GM12878 (cell line): ENCODE data around the gene SLFNL1. TPM values are rescaled to one million over a fixed set of nuclear protein-coding genes. Genes with fewer than 3 reads are reported as not detected.

Experiments
- ATAC-seq: fragments of 200-7000 bp; cut with Tn5 transposase; 3 replicates; pipeline ENCODE4 v1.9.1; 2020; ENCODE audit warnings: mild to moderate bottlenecking, moderate library complexity
- BruUV-seq: library from RNA; stranded (reverse); fragments of 400-500 nt; replicated peaks from 2 replicates; lab custom pipeline; 2021; lab: Mats Ljungman, UMichigan
- CTCF ChIA-PET: fragments of 300-600 bp; sonication (Branson Sonifier 250); formaldehyde crosslinking; extraction: SDS; loops from one replicate; lab custom pipeline; 2021; ENCODE audit warnings: inconsistent platforms; lab: Yijun Ruan, JAX
- POLR2A ChIA-PET: fragments of 350-600 bp; formaldehyde crosslinking; extraction: SDS; loops from one replicate; lab custom pipeline; 2021; ENCODE audit warnings: inconsistent platforms; lab: Charles Lee
- RAD21 ChIA-PET: fragments of 300-600 bp; sonication (Branson Sonifier 250); formaldehyde crosslinking; loops from one replicate; lab custom pipeline; 2023; ENCODE audit warnings: antibody characterized with exemption; ENCODE audit not compliant: unreplicated experiment; lab: Charles Lee
- SMC1A ChIA-PET: fragments of 300-600 bp; sonication (Branson Sonifier 250); formaldehyde crosslinking; loops from one replicate; lab custom pipeline; 2023; ENCODE audit not compliant: unreplicated experiment, uncharacterized antibody; lab: Charles Lee
- DNase-seq: peaks from one replicate; pipeline ENCODE4 v3.0.0-alpha.2; 2011; ENCODE audit warnings: low read depth, low spot score
- FAIRE-seq: peaks from 3 replicates; lab custom pipeline; 2011; peaks lifted over from hg19 to GRCh38; lab: Jason Lieb, UNC
- H2AFZ ChIP-seq: 2 replicates; pipeline ENCODE4 v1.6.0; 2011; ENCODE audit warnings: low read depth, low read length, control low read depth; ENCODE audit not compliant: control insufficient read depth
- H3K27ac ChIP-seq: 2 replicates; pipeline ENCODE4 v1.5.1; 2011; ENCODE audit warnings: control low read depth; ENCODE audit not compliant: control insufficient read depth, insufficient read depth
- H3K27me3 ChIP-seq, 2 experiments: replicated peaks in 1 of 2; 2 replicates each; pipeline versions ENCODE4 v1.6.0 to v1.6.1; 2011; ENCODE audit warnings: low read length in 1 of 2; ENCODE audit not compliant: control insufficient read depth in 2 of 2, insufficient read depth in 2 of 2
- H3K36me3 ChIP-seq, 2 experiments: 2 replicates each; pipeline ENCODE4 v1.5.1; 2011; ENCODE audit warnings: low read length in 1 of 2; ENCODE audit not compliant: control insufficient read depth in 2 of 2, insufficient read depth in 2 of 2
- H3K4me1 ChIP-seq: 2 replicates; pipeline ENCODE4 v1.6.1; 2011; ENCODE audit warnings: mild to moderate bottlenecking, low read length, moderate library complexity, mixed read lengths; ENCODE audit not compliant: control insufficient read depth, insufficient read depth
- H3K4me2 ChIP-seq: 2 replicates; pipeline ENCODE4 v1.6.0; 2011; ENCODE audit warnings: control low read depth; ENCODE audit not compliant: control insufficient read depth, insufficient read depth
- H3K4me3 ChIP-seq: fragments of 200-600 bp; sonication (generic); 2 replicates; pipeline ENCODE4 v1.5.1; 2016
- H3K79me2 ChIP-seq: 2 replicates; pipeline ENCODE4 v1.6.0; 2011; ENCODE audit warnings: low read length; ENCODE audit not compliant: control insufficient read depth, insufficient read depth
- H3K9ac ChIP-seq: 2 replicates; pipeline ENCODE4 v1.8.0; 2011; ENCODE audit warnings: low read length, control low read depth, mixed read lengths; ENCODE audit not compliant: control insufficient read depth, insufficient read depth
- H3K9me3 ChIP-seq: replicated peaks from 3 replicates; pipeline ENCODE4 v1.5.1; 2011; ENCODE audit warnings: mild to moderate bottlenecking, low read length; ENCODE audit not compliant: control insufficient read depth, insufficient read depth
- H4K20me1 ChIP-seq: 2 replicates; pipeline ENCODE4 v1.6.0; 2011; ENCODE audit not compliant: control insufficient read depth, insufficient read depth
- ATF7 ChIP-seq: fragments of 450-650 bp; IDR thresholded peaks from 2 replicates; pipeline ENCODE4 v1.6.1; 2016; ENCODE audit warnings: low read depth, mild to moderate bottlenecking
- BACH1 ChIP-seq: fragments of 450-650 bp; IDR thresholded peaks from 2 replicates; pipeline ENCODE4 v1.6.1; 2017; ENCODE audit warnings: mild to moderate bottlenecking, borderline replicate concordance
- BCL11A ChIP-seq: IDR thresholded peaks from 2 replicates; pipeline ENCODE4 v1.6.1; 2011; ENCODE audit warnings: low read depth, low read length
- BHLHE40 ChIP-seq, 2 experiments: fragments of 450-650 bp in 1 of 2; IDR thresholded peaks; 2 replicates each; pipeline ENCODE4 v1.6.1; 2011 to 2017; ENCODE audit warnings: low read depth in 2 of 2, borderline replicate concordance in 1 of 2, improper control_type of control experiment in 1 of 2, low read length in 1 of 2, mild to moderate bottlenecking in 1 of 2
- RCOR1 ChIP-seq: conservative IDR thresholded peaks from 2 replicates; pipeline ENCODE4 v1.6.1; 2012; ENCODE audit warnings: low read depth, low read length, improper control_type of control experiment
- RELA ChIP-seq: fragments of 450-650 bp; IDR thresholded peaks from 2 replicates; pipeline ENCODE4 v1.8.0; 2014; ENCODE audit warnings: borderline replicate concordance; ENCODE audit not compliant: partially characterized antibody
- TCF12 ChIP-seq: IDR thresholded peaks from 2 replicates; pipeline ENCODE4 v1.6.1; 2011; ENCODE audit warnings: low read depth, mild to moderate bottlenecking, low read length
- WGBS: methylation state at CpG from one replicate; pipeline ENCODE4 v1.1.6; 2016; ENCODE audit warnings: low lambda C conversion rate; ENCODE audit not compliant: insufficient replicate concordance, insufficient coverage; ENCODE audit errors: missing lambda C conversion rate; 5-methylcytosine and 5-hydroxymethylcytosine counted together
- in situ Hi-C: fragments of 300-500 bp; cut with MboI; formaldehyde crosslinking; loops from 9 replicates; pipeline ENCODE4 v1.14.3; 2018; ENCODE audit warnings: mixed read lengths
- intact Hi-C: fragments of 100-400 bp; cut with micrococcal nuclease; formaldehyde crosslinking; loops from one replicate; pipeline ENCODE4 v1.14.2; 2022; ENCODE audit not compliant: unreplicated experiment
- polyA plus RNA-seq, 11 experiments: library from polyadenylated mRNA; depleted of rRNA in 4 of 11; unstranded in 6 of 11; stranded (reverse) in 5 of 11; fragments of >200 nt; fragmentation: Nextera tagmentation in 4 of 11; fragmentation: Illumina TruSeq in 1 of 11; extraction: Ambion mirVana in 4 of 11; extraction: Trizol in 1 of 11; gene quantifications; 1 replicate in 1 of 11; 2 replicates in 10 of 11; pipeline versions ENCODE4 v1.2.1 to v1.2.3, GENCODE V29; 2011 to 2016; ENCODE audit warnings: inconsistent platforms in 2 of 11, missing spikeins in 2 of 11, low read depth in 1 of 11
- total RNA-seq, 4 experiments: library from RNA; depleted of rRNA in 3 of 4; stranded (reverse); fragments of >200 nt in 3 of 4; fragmentation: Illumina TruSeq in 1 of 4; extraction: Trizol in 1 of 4; gene quantifications; 2 replicates each; pipeline versions ENCODE4 v1.2.1 to v1.2.3, GENCODE V29; 2013 to 2021
- TF ChIP-seq, protein P1 (sequence below): fragments of 450-650 bp; IDR thresholded peaks from 2 replicates; pipeline ENCODE4 v1.6.1; 2016; ENCODE audit warnings: mild to moderate bottlenecking
- TF ChIP-seq, protein P2 (sequence below): fragments of 450-650 bp; IDR thresholded peaks from 2 replicates; pipeline ENCODE4 v1.6.1; 2017; ENCODE audit warnings: mild to moderate bottlenecking, moderate library complexity
- TF ChIP-seq, protein P3 (sequence below): fragments of 450-650 bp; conservative IDR thresholded peaks from 2 replicates; pipeline ENCODE4 v1.6.1; 2017; ENCODE audit warnings: mild to moderate bottlenecking, moderate library complexity

Gene SLFNL1
- total and polyA plus RNA-seq, 10 of the 15 experiments (the other 5 are each of a cell fraction or from before 2014, with no cell fraction given), result 0.05 to 0.98 (median 0.16) TPM; not detected in 2

DNA sequence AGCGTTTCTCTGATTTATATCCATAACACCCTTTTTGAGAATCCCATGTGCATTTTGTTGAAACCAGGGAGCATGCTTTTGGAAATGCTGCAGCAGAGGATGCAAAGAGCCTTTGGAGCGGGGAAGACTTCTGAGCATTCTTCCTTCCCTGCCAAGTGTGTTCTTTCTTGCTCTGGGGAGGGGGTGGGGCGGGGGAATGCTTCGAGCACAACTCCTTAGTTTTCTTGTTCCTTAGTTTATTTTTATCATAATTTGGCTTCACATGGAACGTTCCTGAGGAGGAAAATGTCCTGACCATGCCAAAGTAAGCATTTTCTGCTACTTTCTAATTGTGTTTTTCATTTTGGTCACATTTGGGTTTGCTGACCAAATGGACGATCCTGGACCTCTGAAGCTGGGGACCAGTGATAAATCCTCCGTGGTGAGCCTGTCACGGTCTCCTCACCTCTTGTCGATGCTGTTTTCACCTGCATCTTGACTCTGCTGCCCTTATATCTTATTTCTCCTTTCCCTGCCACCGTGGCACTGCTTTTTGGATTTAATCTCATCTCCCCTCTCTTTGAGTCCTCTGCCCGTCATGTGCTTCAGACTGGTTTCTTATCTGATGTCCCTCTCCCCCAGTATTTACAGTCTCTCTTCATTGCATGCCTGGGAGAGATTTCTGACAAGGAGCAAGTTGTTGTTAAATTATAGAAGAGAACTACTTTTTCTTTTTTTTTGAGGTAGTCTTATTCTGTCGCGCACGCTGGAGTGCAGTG, 39.7 kb downstream of the SLFNL1 start:
- no peak overlapping the region for H3K27ac ChIP-seq
- no peaks in the 10 kb centered on the region; the same call in 1 of the 2 replicates for H4K20me1 ChIP-seq
- FAIRE-seq (no peak), DNase-seq (no peak), ATAC-seq (no peak)
- no peak overlapping the region for H2AFZ ChIP-seq
- peak overlapping the region; percentile 81; the same call in 1 of the 2 replicates for H3K4me3 ChIP-seq
- ChIA-PET POLR2A (interaction anchor here (1.9 kb wide), 1 partner anchor 22 kb away, joined by 6 read pairs; no protein-coding TSS in a partner anchor), CTCF (interaction anchor here (1.4 kb wide), 1 partner anchor 22 kb away, joined by 4 read pairs; no protein-coding TSS in a partner anchor), SMC1A (interaction anchor here (0.7 to 3.2 kb wide), 4 partner anchors 13 to 34 kb away, joined by 3 to 13 read pairs (median 6); no protein-coding TSS in a partner anchor), RAD21 (interaction anchor here (4.1 kb wide), 1 partner anchor 22 kb away, joined by 19 read pairs; no protein-coding TSS in a partner anchor)
- H3K9me3 ChIP-seq, result no peaks in the 10 kb centered on the region
- no peak for TF ChIP-seq ATF7
- no peak for TF ChIP-seq TCF12
- TF ChIP-seq BHLHE40 (IDR thresholded peaks at IDR 0.05; ENCODE audit: borderline replicate concordance in 1 of 2, low read depth in 2 of 2, low read length in 1 of 2), result no peak
- TF ChIP-seq, protein P1, sequence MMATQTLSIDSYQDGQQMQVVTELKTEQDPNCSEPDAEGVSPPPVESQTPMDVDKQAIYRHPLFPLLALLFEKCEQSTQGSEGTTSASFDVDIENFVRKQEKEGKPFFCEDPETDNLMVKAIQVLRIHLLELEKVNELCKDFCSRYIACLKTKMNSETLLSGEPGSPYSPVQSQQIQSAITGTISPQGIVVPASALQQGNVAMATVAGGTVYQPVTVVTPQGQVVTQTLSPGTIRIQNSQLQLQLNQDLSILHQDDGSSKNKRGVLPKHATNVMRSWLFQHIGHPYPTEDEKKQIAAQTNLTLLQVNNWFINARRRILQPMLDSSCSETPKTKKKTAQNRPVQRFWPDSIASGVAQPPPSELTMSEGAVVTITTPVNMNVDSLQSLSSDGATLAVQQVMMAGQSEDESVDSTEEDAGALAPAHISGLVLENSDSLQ, result no peak
- TF ChIP-seq, protein P2, sequence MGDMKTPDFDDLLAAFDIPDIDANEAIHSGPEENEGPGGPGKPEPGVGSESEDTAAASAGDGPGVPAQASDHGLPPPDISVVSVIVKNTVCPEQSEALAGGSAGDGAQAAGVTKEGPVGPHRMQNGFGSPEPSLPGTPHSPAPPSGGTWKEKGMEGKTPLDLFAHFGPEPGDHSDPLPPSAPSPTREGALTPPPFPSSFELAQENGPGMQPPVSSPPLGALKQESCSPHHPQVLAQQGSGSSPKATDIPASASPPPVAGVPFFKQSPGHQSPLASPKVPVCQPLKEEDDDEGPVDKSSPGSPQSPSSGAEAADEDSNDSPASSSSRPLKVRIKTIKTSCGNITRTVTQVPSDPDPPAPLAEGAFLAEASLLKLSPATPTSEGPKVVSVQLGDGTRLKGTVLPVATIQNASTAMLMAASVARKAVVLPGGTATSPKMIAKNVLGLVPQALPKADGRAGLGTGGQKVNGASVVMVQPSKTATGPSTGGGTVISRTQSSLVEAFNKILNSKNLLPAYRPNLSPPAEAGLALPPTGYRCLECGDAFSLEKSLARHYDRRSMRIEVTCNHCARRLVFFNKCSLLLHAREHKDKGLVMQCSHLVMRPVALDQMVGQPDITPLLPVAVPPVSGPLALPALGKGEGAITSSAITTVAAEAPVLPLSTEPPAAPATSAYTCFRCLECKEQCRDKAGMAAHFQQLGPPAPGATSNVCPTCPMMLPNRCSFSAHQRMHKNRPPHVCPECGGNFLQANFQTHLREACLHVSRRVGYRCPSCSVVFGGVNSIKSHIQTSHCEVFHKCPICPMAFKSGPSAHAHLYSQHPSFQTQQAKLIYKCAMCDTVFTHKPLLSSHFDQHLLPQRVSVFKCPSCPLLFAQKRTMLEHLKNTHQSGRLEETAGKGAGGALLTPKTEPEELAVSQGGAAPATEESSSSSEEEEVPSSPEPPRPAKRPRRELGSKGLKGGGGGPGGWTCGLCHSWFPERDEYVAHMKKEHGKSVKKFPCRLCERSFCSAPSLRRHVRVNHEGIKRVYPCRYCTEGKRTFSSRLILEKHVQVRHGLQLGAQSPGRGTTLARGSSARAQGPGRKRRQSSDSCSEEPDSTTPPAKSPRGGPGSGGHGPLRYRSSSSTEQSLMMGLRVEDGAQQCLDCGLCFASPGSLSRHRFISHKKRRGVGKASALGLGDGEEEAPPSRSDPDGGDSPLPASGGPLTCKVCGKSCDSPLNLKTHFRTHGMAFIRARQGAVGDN, result no peak
- TF ChIP-seq, protein P3, sequence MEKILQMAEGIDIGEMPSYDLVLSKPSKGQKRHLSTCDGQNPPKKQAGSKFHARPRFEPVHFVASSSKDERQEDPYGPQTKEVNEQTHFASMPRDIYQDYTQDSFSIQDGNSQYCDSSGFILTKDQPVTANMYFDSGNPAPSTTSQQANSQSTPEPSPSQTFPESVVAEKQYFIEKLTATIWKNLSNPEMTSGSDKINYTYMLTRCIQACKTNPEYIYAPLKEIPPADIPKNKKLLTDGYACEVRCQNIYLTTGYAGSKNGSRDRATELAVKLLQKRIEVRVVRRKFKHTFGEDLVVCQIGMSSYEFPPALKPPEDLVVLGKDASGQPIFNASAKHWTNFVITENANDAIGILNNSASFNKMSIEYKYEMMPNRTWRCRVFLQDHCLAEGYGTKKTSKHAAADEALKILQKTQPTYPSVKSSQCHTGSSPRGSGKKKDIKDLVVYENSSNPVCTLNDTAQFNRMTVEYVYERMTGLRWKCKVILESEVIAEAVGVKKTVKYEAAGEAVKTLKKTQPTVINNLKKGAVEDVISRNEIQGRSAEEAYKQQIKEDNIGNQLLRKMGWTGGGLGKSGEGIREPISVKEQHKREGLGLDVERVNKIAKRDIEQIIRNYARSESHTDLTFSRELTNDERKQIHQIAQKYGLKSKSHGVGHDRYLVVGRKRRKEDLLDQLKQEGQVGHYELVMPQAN, result no peak
- TF ChIP-seq BACH1, result no peak
- no peak for TF ChIP-seq RCOR1
- TF ChIP-seq BCL11A, result no peak
- no peak for TF ChIP-seq RELA
- WGBS, result 78% methylated on average over 13 of the region's 14 CpGs
- no TSS peak for BruUV-seq
- H3K79me2 ChIP-seq, result peaks cover 43% of the 10 kb centered on the region
- no peaks in the 10 kb centered on the region for H3K27me3 ChIP-seq
- peaks cover 10 to 11% of the 10 kb centered on the region in 2 experiments for H3K36me3 ChIP-seq
- intact Hi-C loops, result no loop called here
- H3K4me2 ChIP-seq, result peak overlapping the region; percentile 78
- in situ Hi-C loops, result no loop called here
- peaks cover 4% of the 10 kb centered on the region; the same call in 1 of the 2 replicates for H3K4me1 ChIP-seq
- no peak overlapping the region for H3K9ac ChIP-seq
